ENCODE results near the gene ARL17B.
"Not testable (repeated sequence)": the region's sequence is repeated elsewhere in the genome, so short reads cannot be mapped to it uniquely, and the experiment has no call there.

The ARL17B gene

DNA sequence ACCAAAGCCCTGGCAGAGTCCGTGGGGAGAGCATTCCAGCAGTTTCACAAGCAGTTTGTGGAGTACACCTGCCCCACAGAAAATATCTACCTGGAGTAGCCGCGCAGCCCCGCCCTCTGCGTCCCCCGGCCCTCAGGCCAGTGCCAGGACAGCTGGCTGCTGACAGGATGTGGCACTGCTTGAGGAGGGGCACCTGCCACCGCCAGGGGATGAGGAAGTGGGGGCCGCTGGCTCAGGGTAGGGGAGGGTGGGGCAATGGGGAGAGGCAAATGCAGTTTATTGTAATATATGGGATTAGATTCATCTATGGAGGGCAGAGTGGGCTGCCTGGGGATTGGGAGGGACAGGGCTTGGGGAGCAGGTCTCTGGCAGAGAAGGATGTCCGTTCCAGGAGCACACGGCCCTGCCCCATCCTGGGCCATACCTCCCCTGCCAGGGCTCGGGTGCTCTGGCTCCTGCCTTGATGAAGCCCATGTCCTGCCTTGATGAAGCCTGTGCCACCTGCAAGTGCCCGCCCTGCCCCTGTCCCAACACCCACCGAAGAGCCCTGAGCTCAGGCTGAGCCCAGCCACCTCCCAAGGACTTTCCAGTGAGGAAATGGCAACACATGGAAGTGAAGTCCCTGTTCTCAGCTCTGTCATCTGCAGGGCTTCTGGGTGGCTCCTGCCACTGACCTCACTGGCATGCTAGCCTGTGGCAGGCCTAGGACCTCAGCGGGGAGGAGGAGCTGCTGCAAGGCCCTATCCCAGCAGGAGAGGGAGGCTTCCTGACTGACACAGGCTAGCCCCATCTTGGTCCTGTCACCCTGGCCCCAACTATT, 116.4 kb downstream of the ARL17B start:
- not testable (repeated sequence) for H3K27ac Mint-ChIP-seq; H3K4me1 Mint-ChIP-seq (ENCODE audit: low read depth)

DNA sequence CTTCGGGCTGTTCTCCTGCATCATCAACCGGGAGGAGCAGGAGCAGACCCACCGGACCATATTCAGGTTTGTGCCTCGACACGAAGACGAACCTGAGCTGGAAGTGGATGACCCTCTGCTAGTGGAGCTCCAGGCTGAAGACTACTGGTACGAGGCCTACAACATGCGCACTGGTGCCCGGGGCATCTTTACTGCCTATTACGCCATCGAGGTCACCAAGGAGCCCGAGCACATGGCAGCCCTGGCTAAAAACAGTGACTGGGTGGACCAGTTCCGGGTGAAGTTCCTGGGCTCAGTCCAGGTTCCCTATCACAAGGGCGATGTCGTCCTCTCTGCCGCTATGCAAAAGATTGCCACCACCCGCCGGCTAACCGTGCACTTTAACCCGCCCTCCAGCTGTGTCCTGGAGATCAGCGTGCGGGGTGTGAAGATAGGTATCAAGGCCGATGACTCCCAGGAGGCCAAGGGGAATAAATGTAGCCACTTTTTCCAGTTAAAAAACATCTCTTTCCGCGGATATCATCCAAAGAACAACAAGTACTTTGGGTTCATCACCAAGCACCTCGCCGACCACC, 117.1 kb downstream of the ARL17B start:
- H3K27ac Mint-ChIP-seq; DNase-seq (ENCODE audit: low spot score); H3K4me3 Mint-ChIP-seq; H3K9me3 Mint-ChIP-seq; H3K36me3 Mint-ChIP-seq (ENCODE audit: low read depth); H3K4me1 Mint-ChIP-seq (ENCODE audit: low read depth): not testable (repeated sequence)
- peaks cover 14% of the 10 kb centered on the region for H3K27me3 Mint-ChIP-seq (ENCODE audit: low read depth)

More for the DNA sequence above, 116.4 kb downstream of the ARL17B start:
- peaks cover 16% of the 10 kb centered on the region for H3K27me3 Mint-ChIP-seq (ENCODE audit: low read depth)
- H3K36me3 Mint-ChIP-seq (ENCODE audit: low read depth); H3K9me3 Mint-ChIP-seq; DNase-seq (ENCODE audit: low spot score); H3K4me3 Mint-ChIP-seq: not testable (repeated sequence)

DNA sequence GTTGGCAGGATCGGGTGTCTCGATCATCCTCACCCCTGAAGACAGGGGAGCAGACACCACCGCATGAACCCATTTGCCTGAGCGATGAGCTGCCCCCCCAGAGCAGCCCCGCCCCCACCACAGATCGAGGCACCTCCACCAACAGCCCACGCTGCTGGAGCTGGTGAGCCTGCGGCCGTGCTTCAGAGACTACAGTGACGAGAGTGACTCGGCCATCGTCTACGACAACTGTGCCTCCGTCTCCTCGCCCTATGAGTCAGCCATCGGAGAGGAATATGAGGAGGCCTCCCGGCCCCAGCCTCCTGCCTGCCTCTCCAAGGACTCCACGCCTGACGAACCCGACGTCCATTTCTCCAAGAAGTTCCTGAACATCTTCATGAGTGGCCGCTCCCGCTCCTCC, 117.6 kb downstream of the ARL17B start:
- not testable (repeated sequence) for H3K4me1 Mint-ChIP-seq (ENCODE audit: low read depth); DNase-seq (ENCODE audit: low spot score); H3K36me3 Mint-ChIP-seq (ENCODE audit: low read depth); H3K9me3 Mint-ChIP-seq; H3K27ac Mint-ChIP-seq; H3K4me3 Mint-ChIP-seq; H3K27me3 Mint-ChIP-seq (ENCODE audit: low read depth)

DNA sequence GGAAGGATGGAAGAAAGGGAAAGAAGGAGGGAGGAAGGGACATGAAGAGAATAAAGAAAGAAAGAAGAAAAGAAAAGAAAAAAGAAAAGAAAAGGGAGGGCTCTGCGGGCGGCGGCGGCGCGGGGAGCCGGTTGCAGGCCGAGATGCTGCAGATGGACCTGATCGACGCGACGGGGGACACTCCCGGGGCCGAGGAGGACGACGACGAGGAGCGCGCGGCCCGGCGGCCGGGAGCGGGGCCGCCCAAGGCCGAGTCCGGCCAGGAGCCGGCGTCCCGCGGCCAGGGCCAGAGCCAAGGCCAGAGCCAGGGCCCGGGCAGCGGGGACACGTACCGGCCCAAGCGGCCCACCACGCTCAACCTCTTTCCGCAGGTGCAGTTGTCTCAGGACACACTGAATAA, 118.1 kb downstream of the ARL17B start:
- not testable (repeated sequence) for H3K36me3 Mint-ChIP-seq (ENCODE audit: low read depth); H3K9me3 Mint-ChIP-seq; H3K4me1 Mint-ChIP-seq (ENCODE audit: low read depth); H3K4me3 Mint-ChIP-seq; H3K27ac Mint-ChIP-seq; H3K27me3 Mint-ChIP-seq (ENCODE audit: low read depth); DNase-seq (ENCODE audit: low spot score)

DNA sequence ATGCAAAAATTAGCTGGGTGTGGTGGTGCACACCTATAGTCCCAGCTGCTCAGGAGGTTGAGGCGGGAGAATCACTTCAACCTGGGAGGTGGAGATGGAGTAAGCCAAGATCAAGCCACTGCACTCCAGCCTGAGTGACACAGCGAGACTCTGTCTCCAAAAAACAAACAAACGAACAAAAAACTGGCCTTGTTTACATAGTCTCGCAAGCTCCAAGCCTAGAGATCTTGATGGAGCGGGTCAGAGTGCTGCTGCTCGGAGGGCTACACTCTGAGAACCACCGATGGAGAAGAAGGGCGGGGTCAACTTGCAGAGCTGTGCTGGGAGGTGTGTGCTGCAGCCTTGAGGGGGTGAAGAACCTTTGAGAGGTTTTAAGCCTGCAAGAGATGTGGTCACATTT, 130.2 kb downstream of the ARL17B start:
- not testable (repeated sequence) for DNase-seq (ENCODE audit: low spot score); H3K36me3 Mint-ChIP-seq (ENCODE audit: low read depth); H3K27ac Mint-ChIP-seq; H3K27me3 Mint-ChIP-seq (ENCODE audit: low read depth); H3K4me3 Mint-ChIP-seq; H3K4me1 Mint-ChIP-seq (ENCODE audit: low read depth); H3K9me3 Mint-ChIP-seq

DNA sequence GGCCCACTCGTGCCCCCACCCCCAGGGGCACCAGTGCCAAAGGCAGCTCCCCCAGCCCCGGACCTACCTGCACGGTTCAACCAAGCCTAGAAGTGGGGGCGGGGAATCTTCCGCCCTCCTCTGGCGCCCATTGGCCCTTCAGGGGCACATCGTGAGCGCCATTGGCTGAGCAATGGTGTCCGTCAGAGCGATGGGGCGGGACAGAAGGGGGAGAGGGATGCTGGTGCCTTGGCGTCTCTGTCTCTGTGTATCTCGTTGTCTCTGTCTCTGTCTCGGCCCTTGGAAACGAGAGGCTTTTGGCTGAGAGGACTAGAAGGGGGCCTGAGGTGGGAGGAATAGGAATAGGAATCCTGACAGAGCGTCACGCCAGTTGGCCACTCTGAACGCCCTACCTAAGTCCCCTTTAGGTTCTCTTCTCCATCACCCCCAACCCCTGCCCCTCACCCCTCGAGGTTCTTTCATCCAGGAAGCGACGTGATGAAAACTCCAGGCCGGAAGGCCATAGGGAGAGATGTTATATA, 136.2 kb downstream of the ARL17B start:
- not testable (repeated sequence) for H3K36me3 Mint-ChIP-seq (ENCODE audit: low read depth); H3K9me3 Mint-ChIP-seq; H3K27me3 Mint-ChIP-seq (ENCODE audit: low read depth); H3K4me1 Mint-ChIP-seq (ENCODE audit: low read depth)
- peak; percentile 94 for DNase-seq (ENCODE audit: low spot score)
- Mint-ChIP-seq H3K27ac (peak overlapping the region; percentile 83), H3K4me3 (peak overlapping the region; percentile 94)

DNA sequence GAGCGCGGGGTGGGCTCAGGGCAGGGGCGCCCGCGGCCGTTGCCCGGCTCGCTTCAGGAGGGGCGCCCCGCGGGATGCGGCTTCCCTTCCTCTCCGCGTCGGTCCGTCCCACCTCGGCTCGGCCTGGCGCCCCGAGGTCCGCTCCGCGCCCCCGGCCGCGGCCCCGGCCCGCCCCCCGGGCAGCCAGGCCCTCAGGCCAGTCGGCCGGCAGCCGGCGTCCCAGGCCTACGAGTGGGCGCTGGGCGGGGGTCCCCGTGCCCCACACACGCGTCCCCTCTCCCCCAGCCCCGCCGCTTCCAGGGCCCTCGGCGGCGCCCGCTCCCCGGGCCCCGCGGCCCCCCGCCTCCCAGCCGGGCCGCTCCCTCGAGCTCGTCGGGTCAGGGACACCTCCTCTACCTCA, 136.7 kb downstream of the ARL17B start:
- H3K36me3 Mint-ChIP-seq (ENCODE audit: low read depth); H3K9me3 Mint-ChIP-seq; H3K27ac Mint-ChIP-seq; H3K27me3 Mint-ChIP-seq (ENCODE audit: low read depth); DNase-seq (ENCODE audit: low spot score); H3K4me1 Mint-ChIP-seq (ENCODE audit: low read depth): not testable (repeated sequence)
- peak overlapping the region; percentile 94 for H3K4me3 Mint-ChIP-seq

All from T-helper 2 cell treated with Interferon-gamma antibody and Interleukin-4, amounts not matched to agents 5 μg/mL and 100 μg/mL, for 36 hours (primary cell).